Measurements from ENCODE around the gene GPSM1.

GRCh38 chr9:136361754-136362449 lies 34.6 kb downstream of the GPSM1 start:
- TF ChIP-seq TARDBP (IDR thresholded peaks at IDR 0.05) (no peak), ELF4 (IDR thresholded peaks at IDR 0.05) (no peak), SP1 (IDR thresholded peaks at IDR 0.05) (no peak), BHLHE40 (IDR thresholded peaks at IDR 0.05; ENCODE audit: borderline replicate concordance) (no peak), FOXA1 (IDR thresholded peaks at IDR 0.05) (no peak), FOXM1 (IDR thresholded peaks at IDR 0.05; ENCODE audit: borderline replicate concordance) (no peak), FOXK2 (IDR thresholded peaks at IDR 0.05) (no peak), NFRKB (IDR thresholded peaks at IDR 0.05) (no peak), HDGF (IDR thresholded peaks at IDR 0.05; ENCODE audit: borderline replicate concordance) (no peak), LEF1 (IDR thresholded peaks at IDR 0.05; ENCODE audit: borderline replicate concordance) (no peak), PKNOX1 (IDR thresholded peaks at IDR 0.05) (no peak), ZNF384 (IDR thresholded peaks at IDR 0.05) (no peak), CTBP1 (IDR thresholded peaks at IDR 0.05; ENCODE audit: borderline replicate concordance) (no peak), SUZ12 (IDR thresholded peaks at IDR 0.05) (no peak)

All from HEK293T (cell line).